ENCODE measurements around the gene EXT2.

The EXT2 gene

DNA sequence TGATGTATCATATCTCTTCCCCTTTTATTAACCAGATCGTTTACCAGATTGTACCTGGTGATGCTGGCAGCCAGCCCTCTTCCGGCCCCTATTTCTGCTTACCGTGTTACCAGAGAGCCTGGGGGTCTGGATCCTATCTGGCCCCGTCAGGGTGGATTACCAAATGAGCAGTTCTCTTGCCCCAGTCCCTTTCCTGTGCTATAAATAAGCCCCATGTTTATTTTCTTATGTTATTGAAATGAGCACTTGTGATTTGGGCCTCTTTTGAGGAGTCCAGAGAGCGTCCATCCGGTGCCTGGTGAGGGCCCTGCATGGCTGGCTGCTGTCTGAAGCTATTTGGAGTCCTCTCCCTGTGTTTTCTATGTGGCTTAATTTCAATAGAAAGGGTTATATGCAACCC lies 154.9 kb downstream of the EXT2 start:
- no CpG with 5 or more reads among the region's 6 CpGs for WGBS (ENCODE audit: insufficient coverage, insufficient read length)
- Histone ChIP-seq H3K4me1 (ENCODE audit: control insufficient read depth, insufficient read depth, low read length) (no peaks in the 10 kb centered on the region), H3K9me3 (ENCODE audit: control insufficient read depth, insufficient read depth, low read length) (no peaks in the 10 kb centered on the region; the same call in 1 of the 2 replicates), H3K36me3 (ENCODE audit: control insufficient read depth, insufficient read depth, low read length) (no peaks in the 10 kb centered on the region), H3K4me3 (ENCODE audit: low read length) (no peak overlapping the region), H3K27me3 (ENCODE audit: control insufficient read depth, insufficient read depth, low read length) (no peaks in the 10 kb centered on the region), H3K27ac (ENCODE audit: low read length) (no peak overlapping the region)
- DNase-seq (ENCODE audit: low read depth, low spot score) = no peak

DNA sequence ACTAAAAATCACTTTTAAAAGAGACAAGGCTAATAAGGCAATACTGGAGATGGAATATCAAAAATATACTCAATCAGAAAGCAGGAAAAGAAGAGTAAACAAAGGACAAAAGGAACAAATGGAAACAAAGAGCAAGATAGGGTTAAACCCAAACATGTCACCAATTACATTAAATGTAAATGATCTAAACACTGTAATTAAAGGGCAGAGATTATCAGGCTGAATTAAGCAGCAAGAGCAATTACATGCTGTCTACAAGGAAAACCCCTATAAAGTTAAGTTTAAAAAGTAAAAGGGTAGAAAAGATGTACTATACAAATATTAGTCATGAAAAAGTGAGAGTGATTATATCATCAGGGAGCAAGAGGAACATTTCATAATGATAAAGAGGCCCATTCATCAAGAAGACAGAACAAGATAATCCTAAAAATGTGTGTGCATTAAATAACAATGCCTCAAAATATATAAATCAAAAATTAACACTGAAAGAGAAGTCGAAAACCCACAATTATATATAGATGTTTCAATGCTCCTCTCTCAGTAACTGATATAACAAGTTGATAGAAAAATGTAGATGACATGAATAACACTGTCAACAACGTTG lies 157.6 kb downstream of the EXT2 start:
- no peaks in the 10 kb centered on the region for H3K36me3 ChIP-seq (ENCODE audit: control insufficient read depth, insufficient read depth, low read length)
- no peaks in the 10 kb centered on the region; the same call in 1 of the 2 replicates for H3K9me3 ChIP-seq (ENCODE audit: control insufficient read depth, insufficient read depth, low read length)
- no peaks in the 10 kb centered on the region for H3K27me3 ChIP-seq (ENCODE audit: control insufficient read depth, insufficient read depth, low read length)
- no peak for DNase-seq (ENCODE audit: low read depth, low spot score)
- H3K27ac ChIP-seq (ENCODE audit: low read length) = no peak overlapping the region
- H3K4me3 ChIP-seq (ENCODE audit: low read length) = no peak overlapping the region
- no peaks in the 10 kb centered on the region for H3K4me1 ChIP-seq (ENCODE audit: control insufficient read depth, insufficient read depth, low read length)
- WGBS (ENCODE audit: insufficient coverage, insufficient read length) = no CpG with 5 or more reads among the region's 2 CpGs

DNA sequence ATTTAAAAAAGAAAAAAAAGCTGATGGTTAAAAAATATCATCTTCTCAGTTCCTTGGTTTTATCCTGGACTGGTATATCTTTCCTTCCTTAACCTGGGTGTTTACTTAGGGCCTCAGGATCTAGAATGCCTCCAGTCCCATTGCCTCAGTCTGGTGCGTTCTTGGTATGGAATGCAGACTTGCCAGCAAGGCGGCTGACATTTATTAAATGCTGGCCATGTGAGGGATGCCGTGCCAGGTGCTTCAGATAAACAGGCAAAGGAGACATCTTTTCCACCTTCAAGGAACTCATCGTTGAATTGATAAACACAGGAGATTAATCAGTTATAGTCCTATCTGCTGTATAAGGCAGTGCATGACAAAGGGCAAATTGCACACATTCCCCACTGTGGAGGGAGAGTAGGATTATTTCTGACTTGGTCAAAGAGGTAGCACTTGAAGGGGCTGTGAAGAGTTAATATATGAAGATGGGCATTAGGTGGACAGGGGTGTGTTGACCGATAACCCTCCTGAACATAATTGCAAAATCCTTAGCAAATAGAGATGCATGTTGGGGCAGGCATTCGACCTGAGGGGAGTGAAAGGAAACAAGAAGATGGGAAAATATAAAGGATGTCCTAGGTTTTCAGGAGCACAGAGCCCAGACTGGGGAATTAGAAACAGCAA lies 160.1 kb downstream of the EXT2 start:
- no peaks in the 10 kb centered on the region for H3K27me3 ChIP-seq (ENCODE audit: control insufficient read depth, insufficient read depth, low read length)
- no CpG with 5 or more reads among the region's 6 CpGs for WGBS (ENCODE audit: insufficient coverage, insufficient read length)
- H3K36me3 ChIP-seq (ENCODE audit: control insufficient read depth, insufficient read depth, low read length) = no peaks in the 10 kb centered on the region
- H3K27ac ChIP-seq (ENCODE audit: low read length) = no peak overlapping the region
- DNase-seq (ENCODE audit: low read depth, low spot score) = no peak
- H3K4me3 ChIP-seq (ENCODE audit: low read length) = no peak overlapping the region
- H3K9me3 ChIP-seq (ENCODE audit: control insufficient read depth, insufficient read depth, low read length) = no peaks in the 10 kb centered on the region; the same call in 1 of the 2 replicates
- no peaks in the 10 kb centered on the region for H3K4me1 ChIP-seq (ENCODE audit: control insufficient read depth, insufficient read depth, low read length)

DNA sequence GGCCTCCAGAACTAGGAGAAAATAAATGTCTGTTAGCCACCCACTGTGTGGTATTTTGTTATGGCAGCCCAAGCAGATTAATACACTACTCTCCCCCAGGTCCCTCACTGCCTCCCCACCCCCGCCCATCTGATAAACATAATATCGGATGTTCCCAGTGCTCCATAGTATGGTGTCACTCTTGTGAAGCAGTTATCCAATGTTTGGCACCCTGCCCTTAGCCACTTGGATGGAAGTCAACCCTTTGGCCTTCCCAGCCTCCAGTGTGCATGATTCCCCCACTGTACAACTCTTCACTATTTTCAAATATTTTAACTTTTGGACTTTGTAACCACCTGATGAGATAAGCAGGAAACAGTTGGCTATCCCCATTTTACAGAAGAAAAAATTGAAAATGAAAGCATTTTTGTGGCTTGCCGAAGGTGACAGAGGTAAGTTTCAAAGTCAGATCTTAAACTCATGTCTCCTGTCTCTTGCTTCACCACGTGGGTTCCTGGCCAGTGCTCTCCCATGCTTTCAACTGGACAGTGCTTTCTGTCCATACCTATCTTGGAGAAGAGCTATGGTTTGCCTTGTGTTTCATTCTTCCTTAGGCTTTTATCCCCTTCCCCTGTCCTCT lies 161.3 kb downstream of the EXT2 start:
- no peak for DNase-seq (ENCODE audit: low read depth, low spot score)
- no peaks in the 10 kb centered on the region for H3K27me3 ChIP-seq (ENCODE audit: control insufficient read depth, insufficient read depth, low read length)
- no peaks in the 10 kb centered on the region for H3K4me1 ChIP-seq (ENCODE audit: control insufficient read depth, insufficient read depth, low read length)
- WGBS (ENCODE audit: insufficient coverage, insufficient read length) = no CpG with 5 or more reads among the region's 4 CpGs
- no peaks in the 10 kb centered on the region for H3K36me3 ChIP-seq (ENCODE audit: control insufficient read depth, insufficient read depth, low read length)
- no peak overlapping the region for H3K27ac ChIP-seq (ENCODE audit: low read length)
- H3K9me3 ChIP-seq (ENCODE audit: control insufficient read depth, insufficient read depth, low read length) = no peaks in the 10 kb centered on the region; the same call in 1 of the 2 replicates
- no peak overlapping the region for H3K4me3 ChIP-seq (ENCODE audit: low read length)

DNA sequence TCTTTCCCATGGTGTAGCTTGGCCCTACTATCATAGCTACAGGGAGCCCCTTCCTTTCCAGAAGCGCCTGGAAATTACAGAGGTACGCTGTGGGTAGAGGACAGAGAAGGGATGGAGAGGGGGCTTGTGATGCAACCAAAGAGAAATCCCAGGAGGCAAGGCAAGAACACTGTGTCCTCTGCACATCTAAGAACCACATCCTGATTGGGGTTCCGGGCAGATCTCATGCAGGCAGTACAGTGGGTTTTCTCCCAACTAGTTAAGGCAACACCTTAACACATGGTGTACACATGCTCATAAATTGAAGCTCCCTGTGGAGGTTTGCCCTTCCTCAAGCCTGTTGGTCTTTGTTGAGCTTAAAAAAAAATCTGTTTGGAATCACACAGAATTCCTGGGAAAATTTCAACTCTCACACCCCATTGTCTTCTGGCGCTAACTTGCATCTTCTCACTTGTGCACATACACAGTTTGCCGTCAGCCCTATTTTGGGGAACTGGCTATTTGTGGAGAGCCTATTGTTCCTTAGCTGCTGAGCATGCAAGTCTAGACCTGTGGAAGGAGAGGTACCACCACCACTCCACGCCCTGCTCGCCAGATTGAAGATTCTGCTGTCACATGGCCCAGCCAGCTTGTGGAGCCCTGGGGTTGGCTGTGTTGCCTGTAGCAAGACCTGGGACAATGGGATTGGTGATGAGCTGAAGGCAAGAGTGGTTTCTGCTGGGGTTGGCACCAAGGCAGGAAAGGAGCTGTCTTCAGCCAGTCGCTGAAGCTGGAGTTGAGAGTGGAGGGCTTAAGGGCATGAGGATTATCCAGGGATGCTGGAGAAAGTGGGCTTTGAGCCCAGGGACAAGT lies 162.1 kb downstream of the EXT2 start:
- no CpG with 5 or more reads among the region's 8 CpGs for WGBS (ENCODE audit: insufficient coverage, insufficient read length)
- H3K4me1 ChIP-seq (ENCODE audit: control insufficient read depth, insufficient read depth, low read length) = no peaks in the 10 kb centered on the region
- no peak overlapping the region for H3K27ac ChIP-seq (ENCODE audit: low read length)
- no peaks in the 10 kb centered on the region for H3K27me3 ChIP-seq (ENCODE audit: control insufficient read depth, insufficient read depth, low read length)
- H3K36me3 ChIP-seq (ENCODE audit: control insufficient read depth, insufficient read depth, low read length) = no peaks in the 10 kb centered on the region
- H3K9me3 ChIP-seq (ENCODE audit: control insufficient read depth, insufficient read depth, low read length) = no peaks in the 10 kb centered on the region; the same call in 1 of the 2 replicates
- no peak for DNase-seq (ENCODE audit: low read depth, low spot score)
- H3K4me3 ChIP-seq (ENCODE audit: low read length) = no peak overlapping the region

DNA sequence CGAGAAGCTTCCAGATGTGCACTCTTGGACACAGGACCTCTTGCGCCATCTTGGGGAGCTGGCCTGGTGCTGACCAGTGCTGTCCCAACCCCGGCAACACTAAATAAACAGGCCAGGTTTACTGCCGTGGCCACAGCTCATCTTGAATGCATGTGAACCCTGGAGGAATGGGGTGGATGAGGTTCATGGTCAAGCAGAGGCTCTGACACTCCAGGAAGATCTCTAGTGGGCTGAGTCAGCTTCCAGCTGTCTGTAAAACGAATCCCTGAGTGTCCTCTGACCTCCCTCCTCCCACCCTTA lies 162.7 kb downstream of the EXT2 start:
- H3K27me3 ChIP-seq (ENCODE audit: control insufficient read depth, insufficient read depth, low read length) = no peaks in the 10 kb centered on the region

DNA sequence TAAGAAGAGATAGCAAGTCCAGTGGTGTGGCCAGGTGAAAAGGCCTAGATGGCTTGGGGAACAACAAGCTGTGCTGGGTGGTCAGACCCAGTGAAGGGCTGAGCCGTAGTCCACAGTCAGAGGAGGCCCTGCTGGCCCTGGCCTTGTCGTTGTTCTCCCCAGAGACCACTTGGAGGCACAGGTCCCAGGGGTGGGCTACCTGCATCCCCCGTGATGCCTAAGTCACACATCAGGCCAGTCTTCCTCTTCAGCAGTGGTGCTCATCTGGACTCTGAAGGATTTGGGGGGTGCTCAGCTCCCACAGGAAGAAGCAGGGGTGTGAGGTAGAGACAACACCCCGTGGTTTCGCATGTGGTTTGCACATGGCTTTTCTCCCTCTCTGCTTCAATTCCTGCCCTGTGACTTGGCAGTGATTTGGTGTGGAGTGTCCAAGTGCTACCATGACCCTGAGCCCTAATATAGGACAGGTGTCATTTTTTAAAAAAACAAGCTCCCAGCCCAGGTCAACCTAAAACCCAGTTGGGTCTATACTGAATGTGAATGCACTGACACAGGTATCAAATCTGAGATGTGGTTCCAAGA lies 163.5 kb downstream of the EXT2 start:
- H3K9me3 ChIP-seq (ENCODE audit: control insufficient read depth, insufficient read depth, low read length) = no peaks in the 10 kb centered on the region
- H3K36me3 ChIP-seq (ENCODE audit: control insufficient read depth, insufficient read depth, low read length) = no peaks in the 10 kb centered on the region
- H3K27ac ChIP-seq (ENCODE audit: low read length) = no peak overlapping the region
- WGBS (ENCODE audit: insufficient coverage, insufficient read length) = no CpG with 5 or more reads among the region's 5 CpGs
- DNase-seq (ENCODE audit: low read depth, low spot score) = no peak
- H3K27me3 ChIP-seq (ENCODE audit: control insufficient read depth, insufficient read depth, low read length) = no peaks in the 10 kb centered on the region
- no peak overlapping the region for H3K4me3 ChIP-seq (ENCODE audit: low read length)
- no peaks in the 10 kb centered on the region for H3K4me1 ChIP-seq (ENCODE audit: control insufficient read depth, insufficient read depth, low read length)

More for the DNA sequence above, 162.7 kb downstream of the EXT2 start:
- Histone ChIP-seq H3K9me3 (ENCODE audit: control insufficient read depth, insufficient read depth, low read length) (no peaks in the 10 kb centered on the region; the same call in 1 of the 2 replicates), H3K36me3 (ENCODE audit: control insufficient read depth, insufficient read depth, low read length) (no peaks in the 10 kb centered on the region), H3K4me3 (ENCODE audit: low read length) (no peak overlapping the region), H3K4me1 (ENCODE audit: control insufficient read depth, insufficient read depth, low read length) (no peaks in the 10 kb centered on the region), H3K27ac (ENCODE audit: low read length) (no peak overlapping the region)
- no peak for DNase-seq (ENCODE audit: low read depth, low spot score)
- WGBS (ENCODE audit: insufficient coverage, insufficient read length) = no CpG with 5 or more reads among the region's 5 CpGs

DNA sequence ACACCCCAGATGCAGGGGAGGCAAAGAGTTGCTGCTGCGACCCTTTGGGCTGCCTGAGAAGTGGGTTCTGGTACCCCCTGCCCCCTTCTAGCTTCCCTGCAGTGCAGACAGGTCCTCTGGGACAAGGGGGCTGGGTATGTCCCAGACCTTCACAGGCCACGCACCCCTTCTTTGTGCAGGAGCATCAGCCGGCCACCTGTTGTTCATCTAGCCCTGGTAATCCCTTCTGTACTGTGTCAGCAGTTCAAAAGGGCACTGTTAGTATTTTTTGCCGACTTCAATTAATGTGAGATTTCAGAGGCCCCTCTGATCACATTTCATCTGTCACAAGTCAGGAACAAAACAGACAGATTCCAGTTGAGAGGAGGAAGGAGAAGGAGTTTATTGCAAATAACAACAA lies 164.6 kb downstream of the EXT2 start:
- H3K4me3 ChIP-seq (ENCODE audit: low read length) = no peak overlapping the region
- no peaks in the 10 kb centered on the region for H3K4me1 ChIP-seq (ENCODE audit: control insufficient read depth, insufficient read depth, low read length)
- no CpG with 5 or more reads among the region's 4 CpGs for WGBS (ENCODE audit: insufficient coverage, insufficient read length)
- H3K36me3 ChIP-seq (ENCODE audit: control insufficient read depth, insufficient read depth, low read length) = no peaks in the 10 kb centered on the region
- DNase-seq (ENCODE audit: low read depth, low spot score) = no peak
- no peaks in the 10 kb centered on the region for H3K9me3 ChIP-seq (ENCODE audit: control insufficient read depth, insufficient read depth, low read length)
- H3K27me3 ChIP-seq (ENCODE audit: control insufficient read depth, insufficient read depth, low read length) = no peaks in the 10 kb centered on the region
- H3K27ac ChIP-seq (ENCODE audit: low read length) = no peak overlapping the region

DNA sequence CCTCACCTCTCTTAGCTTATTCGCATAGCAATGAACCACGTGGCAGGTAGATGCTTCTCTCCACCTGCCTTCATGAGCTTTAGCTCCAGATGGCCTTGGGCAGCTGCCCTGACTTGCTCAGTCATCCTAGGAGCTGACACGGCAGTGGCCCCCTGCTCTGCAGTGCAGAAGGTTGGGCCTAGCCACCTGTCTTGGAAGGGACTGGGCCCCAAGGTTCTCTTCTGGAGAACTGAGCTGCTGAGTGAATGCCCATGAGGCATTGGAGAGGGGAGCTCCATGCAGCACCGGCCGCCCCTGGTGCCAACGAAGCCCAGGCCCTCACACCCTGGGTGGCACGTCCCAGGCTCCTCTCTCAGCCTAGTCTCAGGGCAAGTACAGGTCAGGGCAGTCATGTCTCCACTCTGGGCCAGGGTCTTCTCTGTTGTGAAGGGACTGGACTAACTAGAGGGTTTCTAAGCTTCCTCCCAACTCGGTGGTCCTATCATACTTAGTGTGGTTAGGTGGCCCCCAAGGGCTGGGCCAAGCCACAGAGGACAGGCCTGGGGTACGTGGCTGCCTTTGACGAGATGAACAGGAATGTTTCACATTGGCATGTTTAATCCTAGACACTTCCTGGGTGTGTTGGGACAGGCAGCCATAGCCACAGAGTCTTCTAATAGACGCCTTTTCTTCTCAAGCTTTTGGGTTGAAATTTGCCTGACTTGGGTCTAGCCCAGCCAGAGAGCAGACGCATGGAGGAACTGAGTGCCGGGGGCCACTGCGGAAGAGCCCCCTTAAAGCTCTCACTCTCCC lies 166.5 kb downstream of the EXT2 start:
- DNase-seq (ENCODE audit: low read depth, low spot score) = no peak
- H3K36me3 ChIP-seq (ENCODE audit: control insufficient read depth, insufficient read depth, low read length) = no peaks in the 10 kb centered on the region

More for the DNA sequence above, 166.5 kb downstream of the EXT2 start:
- Histone ChIP-seq H3K27ac (ENCODE audit: low read length) (no peak overlapping the region), H3K4me3 (ENCODE audit: low read length) (no peak overlapping the region), H3K27me3 (ENCODE audit: control insufficient read depth, insufficient read depth, low read length) (no peaks in the 10 kb centered on the region), H3K4me1 (ENCODE audit: control insufficient read depth, insufficient read depth, low read length) (no peaks in the 10 kb centered on the region), H3K9me3 (ENCODE audit: control insufficient read depth, insufficient read depth, low read length) (no peaks in the 10 kb centered on the region)
- no CpG with 5 or more reads among the region's 14 CpGs for WGBS (ENCODE audit: insufficient coverage, insufficient read length)
